Endothelial cell of umbilical vein (primary cell): ENCODE data around the gene PI4KB.

Experiments
- CTCF ChIP-seq, 2 donors: IDR thresholded peaks; 1 replicate in 1 of 2; 2 replicates in 1 of 2; pipeline ENCODE4 v1.5.1; 2011; ENCODE audit warnings: low read length in 2 of 2, mild to moderate bottlenecking in 2 of 2, moderate library complexity in 2 of 2, control low read depth in 1 of 2, inconsistent platforms in 1 of 2, low read depth in 1 of 2; ENCODE audit not compliant: insufficient read depth in 1 of 2; ENCODE audit errors: extremely low read depth in 1 of 2
- EZH2 ChIP-seq: IDR thresholded peaks from 2 replicates; pipeline ENCODE4 v1.6.1; 2012; ENCODE audit warnings: borderline replicate concordance, low read depth, mild to moderate bottlenecking, moderate library complexity, low read length, inconsistent platforms; ENCODE audit not compliant: severe bottlenecking
- FOS ChIP-seq: IDR thresholded peaks from 2 replicates; pipeline ENCODE4 v1.6.1; 2011; ENCODE audit warnings: mild to moderate bottlenecking, low read length, moderate library complexity, borderline replicate concordance; ENCODE audit not compliant: insufficient read depth
- MAX ChIP-seq: IDR thresholded peaks from 2 replicates; pipeline ENCODE4 v1.6.1; 2011; ENCODE audit not compliant: insufficient read depth, insufficient read length
- MYC ChIP-seq: IDR thresholded peaks from one replicate; pipeline ENCODE4 v1.6.1; 2011; ENCODE audit warnings: mild to moderate bottlenecking, low read depth, low read length
- POLR2A ChIP-seq: IDR thresholded peaks from 2 replicates; pipeline ENCODE4 v1.6.1; 2012; ENCODE audit warnings: low read depth, mild to moderate bottlenecking, control low read depth, low read length
- POLR2AphosphoS5 ChIP-seq: IDR thresholded peaks from 2 replicates; pipeline ENCODE4 v1.6.1; 2012; ENCODE audit warnings: low read depth, mild to moderate bottlenecking, control low read depth, low read length, moderate library complexity; ENCODE audit not compliant: insufficient read depth

- TF ChIP-seq MYC = no peak
- no peak for TF ChIP-seq POLR2A
- no peak for TF ChIP-seq MAX
- TF ChIP-seq CTCF (IDR thresholded peaks at IDR 0.05; ENCODE audit: extremely low read depth in 1 of 2, insufficient read depth in 1 of 2, low read depth in 1 of 2, low read length in 2 of 2) = no peak
- no peak for TF ChIP-seq POLR2AphosphoS5
- no peak for TF ChIP-seq FOS
- no peak for TF ChIP-seq EZH2
Measured at GRCh38 chr1:151370211-151370911, 43.1 kb upstream of the PI4KB start.
